ENCODE measurements around the gene BAD.

DNA sequence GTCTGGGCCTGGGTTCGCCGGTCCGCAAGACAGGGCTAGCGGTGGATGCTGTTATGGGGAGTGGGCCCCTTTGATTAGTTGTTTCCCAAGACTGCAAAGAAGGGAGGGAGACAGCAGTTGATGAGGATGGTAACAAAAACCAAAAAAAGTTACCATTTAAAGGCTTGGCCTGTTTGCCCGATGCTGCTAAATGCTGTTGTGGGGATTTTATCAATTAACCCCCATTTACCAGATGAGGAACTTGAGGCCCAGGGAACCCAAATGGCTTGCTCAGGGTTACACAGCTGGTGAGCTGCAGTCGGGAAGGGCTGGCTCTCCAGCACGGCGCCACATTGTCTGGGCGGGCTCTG, 61.8 kb downstream of the BAD start:
- TF ChIP-seq, protein P1, sequence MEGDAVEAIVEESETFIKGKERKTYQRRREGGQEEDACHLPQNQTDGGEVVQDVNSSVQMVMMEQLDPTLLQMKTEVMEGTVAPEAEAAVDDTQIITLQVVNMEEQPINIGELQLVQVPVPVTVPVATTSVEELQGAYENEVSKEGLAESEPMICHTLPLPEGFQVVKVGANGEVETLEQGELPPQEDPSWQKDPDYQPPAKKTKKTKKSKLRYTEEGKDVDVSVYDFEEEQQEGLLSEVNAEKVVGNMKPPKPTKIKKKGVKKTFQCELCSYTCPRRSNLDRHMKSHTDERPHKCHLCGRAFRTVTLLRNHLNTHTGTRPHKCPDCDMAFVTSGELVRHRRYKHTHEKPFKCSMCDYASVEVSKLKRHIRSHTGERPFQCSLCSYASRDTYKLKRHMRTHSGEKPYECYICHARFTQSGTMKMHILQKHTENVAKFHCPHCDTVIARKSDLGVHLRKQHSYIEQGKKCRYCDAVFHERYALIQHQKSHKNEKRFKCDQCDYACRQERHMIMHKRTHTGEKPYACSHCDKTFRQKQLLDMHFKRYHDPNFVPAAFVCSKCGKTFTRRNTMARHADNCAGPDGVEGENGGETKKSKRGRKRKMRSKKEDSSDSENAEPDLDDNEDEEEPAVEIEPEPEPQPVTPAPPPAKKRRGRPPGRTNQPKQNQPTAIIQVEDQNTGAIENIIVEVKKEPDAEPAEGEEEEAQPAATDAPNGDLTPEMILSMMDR (IDR thresholded peaks at IDR 0.05), result no peak
- TF ChIP-seq POLR2A (IDR thresholded peaks at IDR 0.05), result no peak
